Measurements from ENCODE around the gene ZMYND15. TPM values are rescaled to one million over a fixed set of nuclear protein-coding genes. Genes with fewer than 3 reads are reported as not detected.

ZMYND15 gene
- total and polyA plus RNA-seq, 4 donors: 0.47 to 2.4 (median 0.71) TPM

DNA sequence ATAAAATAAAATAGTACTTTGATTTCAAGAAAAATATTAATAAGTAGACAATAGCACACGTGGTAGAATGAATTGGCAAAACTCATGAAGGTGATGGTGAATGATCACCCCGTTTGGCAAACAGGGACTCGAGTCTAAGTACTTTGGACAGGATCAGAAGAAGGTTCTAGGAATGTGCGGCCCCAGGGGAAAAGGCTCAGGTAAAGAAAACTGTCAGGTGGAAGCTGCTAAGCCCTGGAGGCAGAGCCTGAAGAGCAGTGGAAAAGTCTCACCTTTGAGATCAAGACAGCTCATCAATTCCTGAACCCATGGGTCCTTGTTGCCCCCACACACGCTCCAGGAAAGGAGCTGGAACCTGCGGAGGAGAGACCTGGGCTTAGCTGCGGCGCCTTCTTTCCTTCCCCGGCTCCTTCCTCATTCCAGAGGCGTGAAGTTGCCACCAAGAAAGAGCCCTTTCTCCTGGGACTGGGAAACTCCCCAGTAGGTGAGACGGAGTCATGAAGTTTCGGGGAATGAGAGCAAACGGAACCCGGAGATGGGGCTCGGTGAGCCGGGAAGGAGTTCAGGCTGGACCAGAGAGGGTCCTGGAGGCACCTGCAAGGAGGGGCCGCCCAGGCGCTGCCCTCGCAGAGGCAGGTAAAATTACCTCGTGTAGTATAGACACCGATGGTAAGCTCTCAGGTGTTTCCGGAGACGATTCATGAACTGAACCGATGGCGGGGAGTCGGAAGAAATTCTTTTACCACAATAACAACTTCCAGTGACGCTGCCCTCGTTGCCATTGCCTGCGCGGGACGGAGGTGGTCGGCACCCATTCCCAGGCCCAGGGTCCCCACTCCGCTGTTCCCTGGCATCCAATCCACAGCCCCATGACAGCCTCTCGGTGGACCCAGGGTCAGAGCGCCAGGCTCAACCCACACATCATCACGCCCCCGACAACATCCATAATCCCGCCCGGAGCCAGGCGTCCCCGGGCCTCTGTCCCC, 1.2 kb upstream of the ZMYND15 start:
- Histone ChIP-seq H3K4me3 (ENCODE audit: low read depth in 1 of 3, low read length in 3 of 3) (peak overlapping the region; percentile 57 to 85 (median 80)), H3K27ac (ENCODE audit: low read depth in 1 of 2, low read length in 2 of 2) (peak overlapping the region; percentile 73 to 76), H3K9ac (ENCODE audit: low read depth in 1 of 2, low read length in 2 of 2) (peak overlapping the region; percentile 66 to 76), H3K4me1 (ENCODE audit: control insufficient read depth in 4 of 4, insufficient read depth in 4 of 4, low read length in 3 of 4) (peaks cover 2 to 20% (median 9%) of the 10 kb centered on the region in 4 donors), H3K36me3 (ENCODE audit: control insufficient read depth in 4 of 4, insufficient read depth in 3 of 4, low read depth in 1 of 4, low read length in 3 of 4) (no peaks in the 10 kb centered on the region), H3K27me3 (ENCODE audit: control insufficient read depth in 4 of 4, insufficient read depth in 4 of 4, low read length in 3 of 4) (no peaks in the 10 kb centered on the region), H3K9me3 (ENCODE audit: control insufficient read depth in 4 of 4, low read length in 3 of 4) (no peaks in the 10 kb centered on the region)
- DNase-seq (ENCODE audit: low spot score): no peak
- TF ChIP-seq FOXA1 (IDR thresholded peaks at IDR 0.05) (no peak), YY1 (IDR thresholded peaks at IDR 0.05) (no peak), REST (IDR thresholded peaks at IDR 0.05) (no peak), GABPA (IDR thresholded peaks at IDR 0.05 in 1 of 2, conservative IDR thresholded peaks at IDR 0.05 in 1 of 2) (no peak), RAD21 (IDR thresholded peaks at IDR 0.05) (no peak), RXRA (IDR thresholded peaks at IDR 0.05) (no peak)
- WGBS: 39% methylated on average over 41 of the region's 41 CpGs

- peak overlapping the region; percentile 46 to 73 for H3K27ac ChIP-seq (ENCODE audit: low read depth in 1 of 2, low read length in 2 of 2)
These were observed 355 bp downstream of the ZMYND15 start for GRCh38 chr17:4740025-4740351.

More at GRCh38 chr17:4740025-4740351, 355 bp downstream of the ZMYND15 start:
- Histone ChIP-seq H3K4me3 (ENCODE audit: low read depth in 1 of 3, low read length in 3 of 3) (peak overlapping the region; percentile 52 to 85 (median 80)), H3K9me3 (ENCODE audit: control insufficient read depth in 4 of 4, low read length in 3 of 4) (no peaks in the 10 kb centered on the region), H3K36me3 (ENCODE audit: control insufficient read depth in 4 of 4, insufficient read depth in 3 of 4, low read depth in 1 of 4, low read length in 3 of 4) (no peaks in the 10 kb centered on the region), H3K9ac (ENCODE audit: low read depth in 1 of 2, low read length in 2 of 2) (peak overlapping the region; percentile 53 to 56), H3K4me1 (ENCODE audit: control insufficient read depth in 4 of 4, insufficient read depth in 4 of 4, low read length in 3 of 4) (peaks cover 2 to 14% (median 9%) of the 10 kb centered on the region in 4 donors), H3K27me3 (ENCODE audit: control insufficient read depth in 4 of 4, insufficient read depth in 4 of 4, low read length in 3 of 4) (no peaks in the 10 kb centered on the region)
- WGBS: 20% methylated on average over 13 of the region's 13 CpGs
- TF ChIP-seq FOXA2 (IDR thresholded peaks at IDR 0.05): no peak
- no peak for TF ChIP-seq YY1 (IDR thresholded peaks at IDR 0.05)
- TF ChIP-seq SP1 (IDR thresholded peaks at IDR 0.05): no peak
- TF ChIP-seq FOXA1 (IDR thresholded peaks at IDR 0.05): no peak
- TF ChIP-seq EGR1 (IDR thresholded peaks at IDR 0.05; ENCODE audit: low read depth in 2 of 2): no peak
- no peak for TF ChIP-seq ZBTB33 (IDR thresholded peaks at IDR 0.05)
- TF ChIP-seq HNF4A (conservative IDR thresholded peaks at IDR 0.05): no peak
- TF ChIP-seq RAD21 (IDR thresholded peaks at IDR 0.05): no peak
- TF ChIP-seq ATF3 (IDR thresholded peaks at IDR 0.05): no peak
- no peak for TF ChIP-seq GABPA (IDR thresholded peaks at IDR 0.05 in 1 of 2, conservative IDR thresholded peaks at IDR 0.05 in 1 of 2)
- TF ChIP-seq JUND (IDR thresholded peaks at IDR 0.05): no peak
- no peak for TF ChIP-seq MAX (IDR thresholded peaks at IDR 0.05)
- no peak for DNase-seq (ENCODE audit: low spot score)
